ENCODE measurements around the gene CCDC188.

Gene CCDC188

DNA sequence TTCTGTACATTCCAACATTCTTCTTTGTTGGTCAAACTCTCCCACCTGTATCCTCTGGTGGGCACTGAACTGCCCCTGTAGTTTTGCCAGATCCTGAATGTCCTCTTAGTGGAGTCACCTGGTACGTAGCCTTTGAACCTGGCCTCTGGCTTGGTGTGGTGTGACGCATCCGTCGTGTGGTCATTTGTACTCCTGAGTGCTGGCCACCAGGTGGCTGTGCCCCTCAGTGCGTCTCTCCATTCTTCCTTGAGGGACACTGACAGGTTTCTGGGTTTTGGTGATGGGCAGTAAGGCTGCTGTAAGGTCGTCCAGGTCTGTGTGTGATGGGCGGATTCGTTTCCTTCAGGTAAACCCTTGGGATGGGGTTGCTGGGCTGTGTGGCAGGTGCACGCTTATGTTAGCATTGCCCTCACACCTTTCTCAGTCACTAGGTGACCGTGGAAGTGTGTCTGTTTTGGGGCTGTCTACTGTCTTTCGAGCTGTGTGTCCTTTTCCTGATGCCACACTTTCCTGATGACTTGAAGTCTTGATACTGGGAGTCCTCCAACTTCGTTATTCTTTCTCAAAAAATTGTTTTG lies 48.6 kb downstream of the CCDC188 start:
- DNase-seq, result no peak

- no peak for DNase-seq
Observed at GRCh38 chr22:20101638-20102037, 49.2 kb downstream of the CCDC188 start.

DNA sequence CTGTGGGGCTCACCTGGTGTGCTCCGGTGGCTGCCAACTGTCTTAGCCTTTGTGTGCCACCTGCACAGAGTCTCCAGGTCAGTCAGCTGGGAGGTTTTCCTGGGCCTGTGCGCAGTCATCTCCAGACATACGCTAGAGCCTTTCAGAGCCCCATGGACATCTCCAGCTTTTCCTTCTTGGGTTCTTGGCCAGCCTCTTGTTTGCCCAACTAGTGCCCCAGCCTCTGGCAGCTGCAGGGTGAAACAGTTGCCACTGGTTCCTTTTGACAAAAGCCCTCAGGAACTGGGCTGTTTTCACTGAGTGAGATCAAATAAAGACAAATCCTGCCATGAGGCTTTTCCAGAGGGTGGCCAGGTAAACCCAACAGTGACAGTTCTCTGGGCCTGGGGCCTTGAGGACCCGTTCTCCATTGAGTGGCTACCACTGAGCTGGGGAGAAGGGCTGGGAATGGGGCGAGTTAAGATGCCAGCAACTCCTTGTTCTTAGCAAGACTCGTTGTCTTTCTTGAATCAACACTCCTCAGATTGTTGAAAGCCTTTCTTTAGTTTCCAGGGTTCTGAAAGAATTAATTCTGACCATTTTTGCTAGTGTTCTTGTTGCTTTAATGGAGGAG lies 51.6 kb downstream of the CCDC188 start:
- DNase-seq, result no peak
